ENCODE measurements around the gene EFCAB7. TPM values are rescaled to one million over a fixed set of nuclear protein-coding genes. Genes with fewer than 3 reads are reported as not detected.

EFCAB7 gene
- polyA plus RNA-seq, 3 donors from 2014 or later = 2.3 to 5.8 (median 3.7) TPM

Other genes with a start within 250 kb of the EFCAB7 start
- not detected for gene FOXD3, start 201.0 kb upstream of the EFCAB7 start, polyA plus RNA-seq
- 10 to 100 TPM; 16.5 to 29.9 (median 20.7) TPM for gene ALG6, start 155.9 kb upstream of the EFCAB7 start, polyA plus RNA-seq
- gene ITGB3BP, start 300 bp upstream of the EFCAB7 start, polyA plus RNA-seq = 10 to 100 TPM in 2 of 3 donors, 1 to 10 TPM in 1; 7.9 to 24.0 (median 23.5) TPM
- gene PGM1, start 69.9 kb downstream of the EFCAB7 start, polyA plus RNA-seq = 100 to 1,000 TPM in 1 of 3 donors, 10 to 100 TPM in 2; 61.6 to 108 (median 67.4) TPM